HEK293T (cell line): ENCODE results near the gene ASNSD1.

Source experiments
- FOXK2 ChIP-seq: fragments of 450-650 bp; IDR thresholded peaks from 2 replicates; pipeline ENCODE4 v1.6.1; 2016; ENCODE audit warnings: mild to moderate bottlenecking
- FOXM1 ChIP-seq: fragments of 450-650 bp; IDR thresholded peaks from 2 replicates; pipeline ENCODE4 v1.6.1; 2017; ENCODE audit warnings: mild to moderate bottlenecking, borderline replicate concordance
- LEF1 ChIP-seq: fragments of 450-650 bp; IDR thresholded peaks from 2 replicates; pipeline ENCODE4 v1.6.1; 2017; ENCODE audit warnings: mild to moderate bottlenecking, borderline replicate concordance
- PKNOX1 ChIP-seq: fragments of 450-650 bp; IDR thresholded peaks from 2 replicates; pipeline ENCODE4 v1.6.1; 2016

- TF ChIP-seq LEF1 (no peak), PKNOX1 (no peak), FOXK2 (no peak), FOXM1 (no peak)
These were observed 25.9 kb upstream of the ASNSD1 start for GRCh38 chr2:189635353-189635752.
